AG09319 (cell line): ENCODE measurements around the gene PPP1R14B.

Source experiments
- DNase-seq: peaks from one replicate; pipeline ENCODE4 v3.0.0-alpha.2; 2010; ENCODE audit warnings: low read depth; ENCODE audit errors: extremely low read depth
- CTCF ChIP-seq: IDR thresholded peaks from 2 replicates; pipeline ENCODE4 v1.5.1; 2011; ENCODE audit warnings: low read depth, mild to moderate bottlenecking, inconsistent platforms, low read length, moderate library complexity

The PPP1R14B gene

GRCh38 chr11:64224891-64225607 lies 21.7 kb downstream of the PPP1R14B start:
- no peak for TF ChIP-seq CTCF
- no peak for DNase-seq

GRCh38 chr11:64224151-64224890 lies 22.4 kb downstream of the PPP1R14B start:
- DNase-seq = no peak

GRCh38 chr11:64223001-64223651 lies 23.6 kb downstream of the PPP1R14B start:
- TF ChIP-seq CTCF = no peak
- no peak for DNase-seq

More at GRCh38 chr11:64224151-64224890, 22.4 kb downstream of the PPP1R14B start:
- TF ChIP-seq CTCF = no peak

- no peak for DNase-seq
Measured at GRCh38 chr11:64222651-64223000, 24.1 kb downstream of the PPP1R14B start.

GRCh38 chr11:64220798-64221197 lies 25.9 kb downstream of the PPP1R14B start:
- no peak for DNase-seq
- no peak for TF ChIP-seq CTCF

More at GRCh38 chr11:64222651-64223000, 24.1 kb downstream of the PPP1R14B start:
- TF ChIP-seq CTCF = no peak

GRCh38 chr11:64220271-64220670 lies 26.5 kb downstream of the PPP1R14B start:
- TF ChIP-seq CTCF = no peak

GRCh38 chr11:64219755-64220154 lies 27.0 kb downstream of the PPP1R14B start:
- no peak for TF ChIP-seq CTCF
- DNase-seq = no peak

More at GRCh38 chr11:64220271-64220670, 26.5 kb downstream of the PPP1R14B start:
- no peak for DNase-seq
